Measurements from ENCODE around the gene PRPH. TPM values are rescaled to one million over a fixed set of nuclear protein-coding genes. Genes with fewer than 3 reads are reported as not detected.

PRPH gene
- total and polyA plus RNA-seq, 7 donors, result 0.06 to 0.20 TPM; not detected in 5

DNA sequence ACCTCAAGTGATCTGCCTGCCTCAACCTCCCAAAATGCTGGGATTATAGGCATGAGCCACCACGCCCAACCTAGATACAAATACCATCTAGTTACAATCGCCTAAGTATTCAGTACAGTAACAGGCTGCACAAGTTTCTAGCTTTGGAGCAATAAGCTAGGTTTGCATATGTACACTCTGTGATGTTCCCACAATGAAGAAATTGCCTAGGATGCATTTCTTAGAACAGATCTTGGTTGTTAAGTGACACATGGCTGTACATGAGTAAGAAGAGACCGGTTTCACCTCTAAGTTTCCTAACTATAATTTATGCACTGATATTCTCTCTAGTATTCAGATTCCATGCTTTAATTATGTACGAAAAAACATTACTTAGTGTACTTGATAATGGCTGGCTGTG lies 35.5 kb upstream of the PRPH start:
- intact Hi-C loops (cut with DNase I), result no loop called here
- TF ChIP-seq, protein P1, sequence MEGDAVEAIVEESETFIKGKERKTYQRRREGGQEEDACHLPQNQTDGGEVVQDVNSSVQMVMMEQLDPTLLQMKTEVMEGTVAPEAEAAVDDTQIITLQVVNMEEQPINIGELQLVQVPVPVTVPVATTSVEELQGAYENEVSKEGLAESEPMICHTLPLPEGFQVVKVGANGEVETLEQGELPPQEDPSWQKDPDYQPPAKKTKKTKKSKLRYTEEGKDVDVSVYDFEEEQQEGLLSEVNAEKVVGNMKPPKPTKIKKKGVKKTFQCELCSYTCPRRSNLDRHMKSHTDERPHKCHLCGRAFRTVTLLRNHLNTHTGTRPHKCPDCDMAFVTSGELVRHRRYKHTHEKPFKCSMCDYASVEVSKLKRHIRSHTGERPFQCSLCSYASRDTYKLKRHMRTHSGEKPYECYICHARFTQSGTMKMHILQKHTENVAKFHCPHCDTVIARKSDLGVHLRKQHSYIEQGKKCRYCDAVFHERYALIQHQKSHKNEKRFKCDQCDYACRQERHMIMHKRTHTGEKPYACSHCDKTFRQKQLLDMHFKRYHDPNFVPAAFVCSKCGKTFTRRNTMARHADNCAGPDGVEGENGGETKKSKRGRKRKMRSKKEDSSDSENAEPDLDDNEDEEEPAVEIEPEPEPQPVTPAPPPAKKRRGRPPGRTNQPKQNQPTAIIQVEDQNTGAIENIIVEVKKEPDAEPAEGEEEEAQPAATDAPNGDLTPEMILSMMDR (IDR thresholded peaks at IDR 0.05), result no peak
- Histone ChIP-seq H3K4me1 (no peaks in the 10 kb centered on the region), H3K27ac (no peak overlapping the region), H3K27me3 (ENCODE audit: insufficient read depth in 3 of 3, low read length in 2 of 3) (peaks cover 0 to 10% (median 0%) of the 10 kb centered on the region in 3 donors), H3K4me3 (no peak overlapping the region), H3K9me3 (no peaks in the 10 kb centered on the region), H3K36me3 (ENCODE audit: insufficient read depth in 1 of 2, low read depth in 1 of 2) (no peaks in the 10 kb centered on the region)
- DNase-seq (no peak), ATAC-seq (no peak)
- 87 to 89% (median 88%) methylated on average over 4 of the region's 4 CpGs for WGBS, 3 donors

DNA sequence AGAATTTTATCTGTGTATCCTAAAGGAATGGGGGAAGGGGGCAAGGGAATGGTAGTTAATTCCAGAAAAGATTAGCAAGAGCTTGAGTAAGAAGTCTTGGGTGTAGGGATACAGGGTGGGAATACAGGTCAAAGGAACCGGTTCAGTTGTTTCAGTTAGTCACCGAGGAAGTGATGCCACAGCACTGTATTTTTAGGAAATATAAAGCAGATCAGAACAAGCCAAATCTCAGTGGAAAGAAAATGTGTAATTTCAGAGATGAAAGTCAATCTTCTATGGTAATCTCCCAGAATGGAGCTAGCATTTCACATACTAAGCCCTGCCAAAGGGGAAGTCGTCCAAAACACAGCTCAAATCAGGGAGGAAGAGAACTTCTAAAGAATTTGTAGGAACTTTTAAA lies 34.8 kb upstream of the PRPH start:
- H3K36me3 ChIP-seq (ENCODE audit: insufficient read depth in 1 of 2, low read depth in 1 of 2), result no peaks in the 10 kb centered on the region
- WGBS, 3 donors, result 29 to 42% (median 36%) methylated on average over 3 of the region's 3 CpGs

DNA sequence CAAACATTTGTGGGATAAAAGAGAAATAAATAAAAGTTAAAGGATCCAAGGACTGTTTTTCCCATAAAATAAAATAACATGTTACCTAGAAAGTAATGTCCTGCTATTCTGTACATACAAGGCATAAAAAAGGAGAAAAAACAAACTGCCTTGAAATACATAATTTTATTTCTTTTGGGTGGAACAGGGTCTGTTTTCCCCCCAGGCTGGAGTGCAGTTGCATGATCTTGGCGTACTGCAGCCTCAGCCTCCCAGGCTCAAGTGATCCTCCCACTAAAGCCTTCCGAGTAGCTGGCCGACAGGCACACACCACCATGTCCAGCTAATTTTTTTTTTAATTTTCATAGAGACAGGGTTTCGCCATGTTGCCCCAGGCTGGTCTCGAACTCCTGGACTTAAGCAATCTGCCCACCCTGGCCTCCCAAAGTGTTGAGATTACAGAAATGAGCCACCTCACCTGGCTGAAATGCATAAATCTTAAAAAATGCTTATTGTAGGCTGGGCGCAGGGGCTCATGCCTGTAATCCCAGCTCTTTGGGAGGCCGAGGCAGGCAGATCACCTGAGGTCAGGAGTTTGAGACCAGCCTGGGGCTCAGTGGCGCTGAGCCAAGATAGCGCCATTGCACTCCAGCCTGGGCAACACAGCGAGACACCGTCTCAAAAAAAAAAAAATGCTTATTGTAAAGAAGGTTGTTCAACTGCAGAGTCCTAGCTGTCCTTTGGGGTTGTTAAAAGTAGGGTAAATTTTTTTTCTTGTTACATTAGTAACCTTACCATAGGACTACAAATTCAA lies 34.2 kb upstream of the PRPH start:
- intact Hi-C loops (cut with DNase I), result no loop called here
- Histone ChIP-seq H3K27me3 (ENCODE audit: insufficient read depth in 3 of 3, low read length in 2 of 3) (peaks cover 0 to 20% (median 0%) of the 10 kb centered on the region in 3 donors), H3K9me3 (no peaks in the 10 kb centered on the region), H3K36me3 (ENCODE audit: insufficient read depth in 1 of 2, low read depth in 1 of 2) (no peaks in the 10 kb centered on the region), H3K4me3 (no peak overlapping the region), H3K4me1 (no peaks in the 10 kb centered on the region), H3K27ac (no peak overlapping the region)
- WGBS, 3 donors, result 88 to 91% (median 89%) methylated on average over 11 of the region's 11 CpGs
- DNase-seq (no peak), ATAC-seq (no peak)
- TF ChIP-seq, protein P1 (IDR thresholded peaks at IDR 0.05), result no peak

More for the DNA sequence above, 34.8 kb upstream of the PRPH start:
- peaks cover 0 to 14% (median 0%) of the 10 kb centered on the region in 3 donors for H3K27me3 ChIP-seq (ENCODE audit: insufficient read depth in 3 of 3, low read length in 2 of 3)
- no peak overlapping the region for H3K4me3 ChIP-seq
- intact Hi-C loops (cut with DNase I), result no loop called here
- no peaks in the 10 kb centered on the region for H3K4me1 ChIP-seq
- H3K27ac ChIP-seq, result no peak overlapping the region
- DNase-seq (no peak), ATAC-seq (no peak)
- H3K9me3 ChIP-seq, result no peaks in the 10 kb centered on the region
- TF ChIP-seq, protein P1 (IDR thresholded peaks at IDR 0.05), result no peak

DNA sequence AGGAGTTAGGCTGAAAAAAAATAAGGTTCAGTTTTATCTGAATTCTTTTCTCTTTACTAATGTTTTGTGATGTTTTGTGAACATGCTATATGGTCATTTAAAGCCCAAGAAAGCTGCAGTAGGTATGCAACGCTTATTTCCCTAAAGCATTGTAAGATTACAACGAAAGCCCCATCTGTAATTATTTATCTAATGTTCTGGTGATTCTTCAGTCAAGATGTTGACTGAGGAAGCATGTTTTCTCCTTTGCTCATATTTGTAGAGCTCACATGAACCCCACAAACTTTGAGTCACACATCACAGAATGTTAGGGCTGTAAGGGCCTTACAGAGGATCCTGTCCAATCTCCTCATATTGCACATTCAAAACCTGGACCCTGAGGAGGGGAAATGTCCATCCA lies 33.2 kb upstream of the PRPH start:
- WGBS, 3 donors, result 95 to 99% (median 96%) methylated on average over 2 of the region's 2 CpGs
- Histone ChIP-seq H3K27ac (no peak overlapping the region), H3K27me3 (ENCODE audit: insufficient read depth in 3 of 3, low read length in 2 of 3) (peaks cover 0 to 20% (median 0%) of the 10 kb centered on the region in 3 donors), H3K9me3 (no peaks in the 10 kb centered on the region), H3K4me1 (no peaks in the 10 kb centered on the region), H3K4me3 (no peak overlapping the region), H3K36me3 (ENCODE audit: insufficient read depth in 1 of 2, low read depth in 1 of 2) (no peaks in the 10 kb centered on the region)
- DNase-seq, result no peak
- no peak for ATAC-seq
- TF ChIP-seq, protein P1 (IDR thresholded peaks at IDR 0.05), result no peak
- intact Hi-C loops (cut with DNase I), result no loop called here

Data from psoas muscle (tissue), 8 donors.